Lower lobe of right lung (tissue), 2 donors: Measurements from ENCODE around the gene TMCO4. TPM values are rescaled to one million over a fixed set of nuclear protein-coding genes. Genes with fewer than 3 reads are reported as not detected.

Source experiments
- ATAC-seq, 2 donors: fragments of 200-7000 bp; cut with Tn5 transposase; one replicate each; pipeline ENCODE4 v1.9.1; 2020 to 2022; ENCODE audit warnings: mild to moderate bottlenecking in 2 of 2, moderate library complexity in 2 of 2
- DNase-seq: peaks from one replicate; pipeline ENCODE4 v3.0.0-alpha.2; 2020
- H3K27ac ChIP-seq: fragments of 200-600 bp; one replicate; pipeline ENCODE4 v1.8.0; 2022
- H3K27me3 ChIP-seq: fragments of 200-600 bp; one replicate; pipeline ENCODE4 v1.8.0; 2022; ENCODE audit warnings: low read depth
- H3K36me3 ChIP-seq: fragments of 200-600 bp; one replicate; pipeline ENCODE4 v1.8.0; 2022; ENCODE audit warnings: mild to moderate bottlenecking
- H3K4me1 ChIP-seq: fragments of 200-600 bp; one replicate; pipeline ENCODE4 v1.8.0; 2022
- H3K4me3 ChIP-seq: fragments of 200-600 bp; one replicate; pipeline ENCODE4 v1.8.0; 2022; ENCODE audit warnings: mild to moderate bottlenecking
- H3K9me3 ChIP-seq: fragments of 200-600 bp; one replicate; pipeline ENCODE4 v1.8.0; 2022
- intact Hi-C: fragments of 100-400 bp; cut with DNase I; formaldehyde crosslinking; loops from one replicate; pipeline ENCODE4 v1.11.0; 2022
- total RNA-seq: library from RNA; stranded (reverse); fragmentation: NEBNext Ultra II Directional; extraction: Animal tissue kit (Norgen Biotek cat#: 25700); gene quantifications from one replicate; pipeline ENCODE4 v1.2.1, GENCODE V29; 2021
- TF ChIP-seq, protein P1 (sequence below): fragments of 200-600 bp; IDR thresholded peaks from one replicate; pipeline ENCODE4 v1.8.0; 2022; ENCODE audit warnings: antibody characterized with exemption, mild to moderate bottlenecking
- donor health status: DM: no; HTN: yes; CAD: no; lungs with severe emphysema.

TMCO4 gene
- total RNA-seq, 1 donor from 2014 or later: 26.3 TPM

DNA sequence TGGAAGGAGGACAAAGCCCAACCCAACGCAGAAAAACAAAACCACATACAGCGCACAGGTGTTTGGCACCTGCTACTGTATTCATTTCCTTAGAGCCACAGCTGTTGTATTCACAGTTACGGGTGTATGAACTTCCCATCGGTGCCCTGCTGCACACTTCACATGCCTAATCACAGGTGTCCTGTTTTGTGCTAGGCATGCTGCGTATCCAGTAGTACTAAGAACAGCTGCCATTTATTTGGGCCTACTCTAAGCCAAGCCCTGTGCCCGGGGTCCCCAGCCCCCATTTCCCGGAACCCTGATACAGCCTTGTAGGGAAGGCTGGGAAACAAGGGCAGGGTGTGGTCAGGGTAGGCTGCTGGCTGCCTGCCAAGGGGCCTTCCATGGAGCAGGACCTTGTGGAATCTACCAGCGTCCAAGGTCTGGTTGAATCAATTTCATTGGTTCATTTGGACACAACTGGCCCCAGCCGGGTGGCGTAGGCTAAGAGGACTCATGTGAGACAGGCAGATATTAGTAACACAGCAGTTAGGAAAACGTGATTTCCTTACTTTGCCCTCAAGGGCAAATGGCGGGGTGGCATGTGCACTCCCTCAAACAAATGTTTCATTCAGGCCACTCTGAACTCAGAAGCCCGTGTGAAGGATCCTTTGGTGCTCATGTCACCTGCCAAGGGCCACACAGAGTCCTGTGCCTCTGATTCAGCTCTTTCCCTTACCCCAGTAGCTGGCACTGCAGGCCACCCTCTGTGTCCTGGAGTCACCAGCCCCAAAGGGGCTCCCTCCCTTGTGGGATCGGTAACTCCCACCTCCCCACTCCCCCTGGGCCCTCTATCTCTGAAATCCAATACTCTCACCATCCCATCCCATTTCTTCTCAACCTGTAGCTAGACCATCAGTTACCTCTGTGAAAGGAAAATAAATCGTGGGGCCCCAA lies 16.4 kb upstream of the TMCO4 start:
- no peaks in the 10 kb centered on the region for H3K36me3 ChIP-seq
- TF ChIP-seq, protein P1, sequence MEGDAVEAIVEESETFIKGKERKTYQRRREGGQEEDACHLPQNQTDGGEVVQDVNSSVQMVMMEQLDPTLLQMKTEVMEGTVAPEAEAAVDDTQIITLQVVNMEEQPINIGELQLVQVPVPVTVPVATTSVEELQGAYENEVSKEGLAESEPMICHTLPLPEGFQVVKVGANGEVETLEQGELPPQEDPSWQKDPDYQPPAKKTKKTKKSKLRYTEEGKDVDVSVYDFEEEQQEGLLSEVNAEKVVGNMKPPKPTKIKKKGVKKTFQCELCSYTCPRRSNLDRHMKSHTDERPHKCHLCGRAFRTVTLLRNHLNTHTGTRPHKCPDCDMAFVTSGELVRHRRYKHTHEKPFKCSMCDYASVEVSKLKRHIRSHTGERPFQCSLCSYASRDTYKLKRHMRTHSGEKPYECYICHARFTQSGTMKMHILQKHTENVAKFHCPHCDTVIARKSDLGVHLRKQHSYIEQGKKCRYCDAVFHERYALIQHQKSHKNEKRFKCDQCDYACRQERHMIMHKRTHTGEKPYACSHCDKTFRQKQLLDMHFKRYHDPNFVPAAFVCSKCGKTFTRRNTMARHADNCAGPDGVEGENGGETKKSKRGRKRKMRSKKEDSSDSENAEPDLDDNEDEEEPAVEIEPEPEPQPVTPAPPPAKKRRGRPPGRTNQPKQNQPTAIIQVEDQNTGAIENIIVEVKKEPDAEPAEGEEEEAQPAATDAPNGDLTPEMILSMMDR: no peak
- no peak overlapping the region for H3K4me3 ChIP-seq
- peak; percentile 49 for DNase-seq
- H3K27me3 ChIP-seq: no peaks in the 10 kb centered on the region
- no peak overlapping the region for H3K27ac ChIP-seq
- intact Hi-C loops: no loop called here
- peak; percentile 8 to 12 for ATAC-seq
- no peaks in the 10 kb centered on the region for H3K9me3 ChIP-seq
- no peaks in the 10 kb centered on the region for H3K4me1 ChIP-seq

DNA sequence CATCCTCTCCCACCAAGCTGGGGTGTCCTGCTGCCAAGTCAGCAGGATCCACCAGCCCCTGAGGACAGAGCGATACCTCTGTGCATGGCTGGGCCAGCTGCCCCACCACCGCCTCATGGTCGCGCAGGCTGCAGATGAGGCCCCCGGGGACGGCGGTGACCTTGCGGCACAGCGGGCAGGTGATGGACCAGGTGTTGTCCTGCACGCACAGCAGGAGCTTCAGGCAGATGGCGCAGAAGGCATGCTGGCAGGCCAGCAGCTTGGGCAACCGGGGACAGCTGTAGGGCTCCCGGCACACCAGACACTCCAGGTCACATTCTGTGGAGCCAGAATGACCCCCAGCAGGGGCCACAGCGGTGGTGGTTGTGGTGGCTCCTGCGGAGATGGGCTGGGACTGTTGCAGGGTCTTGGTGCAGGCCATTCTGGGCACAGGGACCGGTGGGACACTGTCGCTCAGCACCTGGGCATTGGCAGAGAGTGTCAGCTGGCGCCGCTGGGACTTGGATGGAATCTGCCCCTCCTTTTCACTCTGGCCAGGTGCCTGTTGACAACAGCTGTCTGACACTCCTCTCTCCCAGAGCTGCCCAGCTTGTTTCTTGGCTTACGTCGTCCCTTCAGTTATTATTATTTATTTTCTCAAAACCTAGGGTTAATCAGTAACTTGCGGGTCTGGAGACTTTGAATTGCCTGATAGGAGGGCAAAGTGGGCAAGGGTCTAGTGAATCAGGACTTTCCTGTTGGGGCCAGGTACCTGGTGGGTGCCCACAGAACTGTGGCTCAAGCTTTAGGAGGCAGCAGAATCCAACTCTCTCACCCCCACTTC lies 15.2 kb upstream of the TMCO4 start, which contains the start of gene RNF186:
Gene RNF186 (minus strand): TSS at position 603 of the 823 bp plus-strand sequence. CDS start 182 bp downstream, at position 421.
- no peak within 1 kb of the TSS for H3K27ac ChIP-seq
- ATAC-seq: peak; percentile 74 to 85
- no peaks in the 10 kb centered on the region for H3K27me3 ChIP-seq
- no peaks in the 10 kb centered on the region for H3K9me3 ChIP-seq
- H3K36me3 ChIP-seq: no peaks in the 10 kb centered on the region
- peak; percentile 65 for DNase-seq
- intact Hi-C loops: no loop called here
- H3K4me3 ChIP-seq: no peak within 1 kb of the TSS
- TF ChIP-seq, protein P1: no peak
- no peaks in the 10 kb centered on the region for H3K4me1 ChIP-seq

- H3K27me3 ChIP-seq: no peaks in the 10 kb centered on the region
- intact Hi-C loops: no loop called here
- DNase-seq (no peak), ATAC-seq (no peak)
- no peaks in the 10 kb centered on the region for H3K4me1 ChIP-seq
- H3K36me3 ChIP-seq: no peaks in the 10 kb centered on the region
- no peak overlapping the region for H3K4me3 ChIP-seq
- H3K9me3 ChIP-seq: no peaks in the 10 kb centered on the region
- H3K27ac ChIP-seq: no peak overlapping the region
- TF ChIP-seq, protein P1: no peak
Observed at GRCh38 chr1:19814244-19814661, 14.5 kb upstream of the TMCO4 start.

- intact Hi-C loops: no loop called here
Observed at GRCh38 chr1:19813643-19813960, 13.9 kb upstream of the TMCO4 start.

More at GRCh38 chr1:19813643-19813960, 13.9 kb upstream of the TMCO4 start:
- no peak overlapping the region for H3K4me3 ChIP-seq
- H3K27ac ChIP-seq: no peak overlapping the region
- no peaks in the 10 kb centered on the region for H3K4me1 ChIP-seq
- ATAC-seq (no peak), DNase-seq (no peak)
- H3K36me3 ChIP-seq: no peaks in the 10 kb centered on the region
- H3K27me3 ChIP-seq: no peaks in the 10 kb centered on the region
- TF ChIP-seq, protein P1: no peak
- H3K9me3 ChIP-seq: no peaks in the 10 kb centered on the region
